HCT116 (cell line): ENCODE measurements around the gene KLHDC3.

Experiments used
- CTCF ChIP-seq, 3 experiments: fragments of 200-600 bp in 1 of 3; sonication (generic) in 1 of 3; IDR thresholded peaks in 2 of 3; conservative IDR thresholded peaks in 1 of 3; 2 replicates each; pipeline ENCODE4 v1.5.1; 2012 to 2017; ENCODE audit warnings: low read depth in 2 of 3, low read length in 2 of 3, antibody characterized with exemption in 1 of 3, borderline replicate concordance in 1 of 3, control low read depth in 1 of 3, mild to moderate bottlenecking in 1 of 3, mixed read lengths in 1 of 3, mixed run types in 1 of 3, moderate library complexity in 1 of 3; ENCODE audit not compliant: insufficient read depth in 1 of 3
- EGR1 ChIP-seq: IDR thresholded peaks from 2 replicates; pipeline ENCODE4 v1.6.1; 2012; ENCODE audit warnings: low read depth
- EZH2 ChIP-seq: fragments of 200-600 bp; sonication (generic); IDR thresholded peaks from 2 replicates; pipeline ENCODE4 v1.6.1; 2017; ENCODE audit warnings: antibody characterized with exemption, mixed run types
- POLR2A ChIP-seq: IDR thresholded peaks from 2 replicates; pipeline ENCODE4 v1.7.0; 2011; ENCODE audit warnings: borderline replicate concordance; ENCODE audit not compliant: insufficient read depth, insufficient read length; ENCODE audit errors: extremely low read depth
- POLR2AphosphoS5 ChIP-seq: IDR thresholded peaks from 2 replicates; pipeline ENCODE4 v1.6.1; 2011; ENCODE audit warnings: mild to moderate bottlenecking, low read depth, low read length, moderate library complexity
- SIN3A ChIP-seq: IDR thresholded peaks from 2 replicates; pipeline ENCODE4 v1.6.1; 2012; ENCODE audit warnings: low read depth
- ZBTB33 ChIP-seq: IDR thresholded peaks from 2 replicates; pipeline ENCODE4 v1.6.1; 2011; ENCODE audit warnings: mild to moderate bottlenecking, low read length, moderate library complexity; ENCODE audit not compliant: insufficient replicate concordance; ENCODE audit errors: extremely low read depth

GRCh38 chr6:43009124-43009523 is 4.9 kb upstream of the KLHDC3 start:
- TF ChIP-seq CTCF (IDR thresholded peaks at IDR 0.05 in 2 of 3, conservative IDR thresholded peaks at IDR 0.05 in 1 of 3; ENCODE audit: borderline replicate concordance in 1 of 3, insufficient read depth in 1 of 3, low read depth in 2 of 3, low read length in 2 of 3) (peak in 2 of 3 experiments; percentile 56 to 59; a peak in 4 of 6 replicates), SIN3A (no peak), ZBTB33 (no peak), EGR1 (no peak), POLR2A (no peak), POLR2AphosphoS5 (no peak), EZH2 (no peak)
